SK-N-MC (cell line): Measurements from ENCODE around the gene TMEM250.
A peak's percentile ranks its signal among the peaks of the same experiment; 100 is the strongest.

ENCODE experiments used
- DNase-seq: peaks from one replicate; pipeline ENCODE4 v3.0.0-alpha.2; 2011; ENCODE audit warnings: low read depth, low spot score
- H3K27ac ChIP-seq: fragments of 200-600 bp; sonication (generic); 2 replicates; pipeline ENCODE4 v1.5.1; 2016; ENCODE audit warnings: mixed run types
- H3K36me3 ChIP-seq: fragments of 200-600 bp; sonication (generic); 2 replicates; pipeline ENCODE4 v1.6.1; 2017; ENCODE audit warnings: antibody characterized with exemption, low read length, mixed read lengths; ENCODE audit not compliant: insufficient read depth
- H3K4me3 ChIP-seq: fragments of 200-600 bp; sonication (generic); 2 replicates; pipeline ENCODE4 v1.5.1; 2016
- H3K9ac ChIP-seq: fragments of 200-600 bp; sonication (generic); 2 replicates; pipeline ENCODE4 v1.8.0; 2017; ENCODE audit warnings: mixed run types, mixed read lengths; ENCODE audit not compliant: insufficient read length
- H3K9me3 ChIP-seq: fragments of 200-600 bp; sonication (generic); 2 replicates; pipeline ENCODE4 v1.6.1; 2017; ENCODE audit warnings: low read depth, mild to moderate bottlenecking, antibody characterized with exemption, low read length, moderate library complexity, mixed read lengths
- EZH2 ChIP-seq: fragments of 200-600 bp; sonication (generic); IDR thresholded peaks from one replicate; pipeline ENCODE4 v1.6.1; 2017; ENCODE audit warnings: antibody characterized with exemption
- FOXP2 ChIP-seq: optimal IDR thresholded peaks from 2 replicates; pipeline ENCODE3; 2011; ENCODE audit warnings: mild to moderate bottlenecking, moderate library complexity; ENCODE audit not compliant: insufficient read depth; ENCODE audit errors: extremely low read length, control extremely low read depth
- POLR2AphosphoS5 ChIP-seq: IDR thresholded peaks from 2 replicates; pipeline ENCODE4 v1.6.1; 2012; ENCODE audit warnings: mild to moderate bottlenecking, low read depth, low read length, borderline replicate concordance

TMEM250 gene

DNA sequence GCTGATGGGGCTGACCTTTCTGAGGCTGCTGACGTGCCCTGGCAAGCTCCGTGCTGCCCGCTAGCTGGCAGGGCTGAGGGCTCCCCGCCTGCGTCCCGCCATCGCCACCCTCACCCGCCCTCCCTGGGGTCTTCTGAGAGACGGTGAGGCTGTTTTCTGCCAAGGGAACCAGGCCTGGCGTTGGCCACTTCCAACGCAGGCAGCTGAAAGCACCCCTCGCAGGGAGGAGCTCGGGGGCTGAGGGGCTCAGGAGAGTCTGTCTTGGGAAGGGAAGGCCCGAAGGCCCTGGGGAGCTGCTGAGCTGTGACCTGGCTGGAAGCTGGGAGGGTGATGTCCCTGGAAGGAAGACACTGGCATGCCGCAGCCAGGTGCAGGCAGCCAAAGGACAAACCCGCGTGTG, 9.8 kb upstream of the TMEM250 start:
- TF ChIP-seq EZH2 (no peak), POLR2AphosphoS5 (no peak), FOXP2 (no peak)
- H3K9ac ChIP-seq: no peak overlapping the region
- H3K36me3 ChIP-seq: no peaks in the 10 kb centered on the region
- no peak for DNase-seq
- H3K27ac ChIP-seq: no peak overlapping the region
- H3K9me3 ChIP-seq: no peaks in the 10 kb centered on the region
- no peak overlapping the region for H3K4me3 ChIP-seq

DNA sequence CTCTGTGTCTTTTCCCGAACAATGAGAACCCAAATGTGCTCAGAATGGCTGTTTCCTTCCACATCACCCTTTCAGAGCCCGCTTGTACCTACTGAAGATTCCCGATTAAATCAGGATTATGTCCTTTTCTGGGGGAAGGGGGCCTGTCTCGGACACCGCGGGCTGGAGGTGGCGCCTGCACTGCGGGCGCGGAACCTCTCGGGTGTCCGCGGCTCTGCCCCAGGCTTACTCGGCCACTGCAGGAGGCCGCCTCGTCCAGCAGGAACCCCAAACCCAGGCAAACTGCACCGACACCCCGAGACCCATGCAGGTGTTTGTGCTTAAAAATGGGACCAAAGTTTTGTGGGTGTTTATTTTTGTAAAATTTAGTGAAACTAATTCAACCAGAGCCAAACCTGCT, 8.6 kb upstream of the TMEM250 start:
- H3K9me3 ChIP-seq: no peaks in the 10 kb centered on the region
- no peaks in the 10 kb centered on the region for H3K36me3 ChIP-seq
- H3K9ac ChIP-seq: no peak overlapping the region
- no peak overlapping the region for H3K27ac ChIP-seq
- TF ChIP-seq EZH2: no peak
- no peak for TF ChIP-seq FOXP2
- TF ChIP-seq POLR2AphosphoS5: no peak
- no peak overlapping the region for H3K4me3 ChIP-seq
- DNase-seq: no peak

DNA sequence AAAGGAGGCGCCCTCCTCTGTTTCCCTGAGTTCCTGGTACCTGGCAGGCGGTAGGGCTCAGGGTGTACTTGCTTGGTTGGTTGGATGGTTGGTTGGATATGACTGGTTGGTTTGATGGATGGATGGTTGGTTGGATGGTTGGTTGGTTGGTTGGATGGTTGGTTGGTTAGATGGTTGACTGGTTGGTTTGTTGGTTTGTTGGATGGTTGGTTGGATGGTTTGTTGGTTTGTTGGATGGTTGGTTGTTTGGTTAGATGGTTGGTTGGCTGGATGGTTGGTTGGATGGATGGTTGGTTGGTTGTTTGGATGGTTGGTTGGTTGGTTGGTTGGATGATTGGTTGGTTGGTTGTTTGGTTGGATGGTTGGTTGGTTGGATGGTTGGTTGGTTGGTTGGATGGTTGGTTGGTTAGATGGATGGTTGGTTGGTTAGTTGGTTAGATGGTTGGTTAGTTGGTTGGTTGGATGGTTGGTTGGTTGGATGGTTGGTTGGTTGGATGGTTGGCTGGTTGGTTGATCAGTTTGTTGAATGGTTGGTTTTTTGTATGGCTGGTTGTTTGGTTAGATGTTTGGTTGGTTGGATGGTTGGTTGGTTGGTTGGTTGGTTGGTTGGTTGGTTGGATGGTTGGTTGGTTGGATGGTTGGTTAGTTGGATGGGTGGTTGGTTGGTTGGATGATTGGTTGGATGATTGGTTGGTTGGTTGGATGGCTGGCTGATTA, 6.5 kb upstream of the TMEM250 start:
- DNase-seq: no peak
- Histone ChIP-seq H3K27ac (no peak overlapping the region), H3K4me3 (no peak overlapping the region), H3K36me3 (no peaks in the 10 kb centered on the region), H3K9ac (no peak overlapping the region), H3K9me3 (no peaks in the 10 kb centered on the region)
- TF ChIP-seq FOXP2 (no peak), POLR2AphosphoS5 (no peak), EZH2 (no peak)

DNA sequence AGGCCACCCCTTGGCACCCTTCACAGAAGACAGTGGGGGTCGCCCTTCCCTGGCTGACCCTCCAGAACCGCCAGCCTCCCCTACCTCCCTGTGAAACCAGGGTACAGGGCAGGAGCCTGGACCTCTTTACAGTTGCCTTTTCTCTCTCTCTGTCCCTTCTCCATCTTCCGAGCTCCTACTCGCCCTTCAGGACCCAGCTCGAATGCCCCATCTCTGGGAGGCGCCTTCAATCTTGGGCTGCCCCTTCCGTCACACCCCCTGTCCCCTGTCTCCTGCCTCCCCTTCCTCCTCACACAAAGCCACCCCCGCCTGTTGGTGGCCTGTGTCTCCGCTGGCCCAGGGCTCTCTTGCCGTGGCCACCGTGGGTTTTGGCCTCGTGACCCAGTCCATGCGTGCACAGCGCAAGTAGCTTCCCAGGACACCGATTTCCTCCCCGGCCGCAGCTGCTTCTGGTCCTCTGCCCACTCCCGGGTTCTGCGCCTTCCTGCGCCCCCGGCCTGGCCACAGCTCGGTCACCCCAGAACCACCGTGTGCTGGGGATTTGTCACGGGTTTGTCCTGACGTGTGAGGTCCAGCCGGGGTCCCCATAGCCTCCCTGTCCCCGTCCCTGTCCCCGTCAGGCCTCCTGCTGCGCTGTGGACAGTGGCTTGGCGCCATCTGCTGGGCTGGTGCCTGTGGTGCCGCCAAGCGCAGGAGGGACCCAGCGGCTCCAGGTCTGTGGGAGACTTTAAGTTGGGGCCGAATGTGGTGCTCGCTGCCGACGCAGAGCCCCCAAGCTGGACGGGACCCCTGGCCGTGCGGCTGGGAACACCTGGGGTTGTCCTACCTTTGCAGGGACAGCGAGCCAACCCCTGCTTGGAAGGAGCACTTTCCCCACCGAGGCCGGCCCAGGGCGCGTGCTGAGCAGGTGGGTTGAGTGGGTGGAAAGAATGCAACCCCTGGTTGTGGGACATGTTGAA, 4.0 kb upstream of the TMEM250 start:
- no peak for DNase-seq
- Histone ChIP-seq H3K4me3 (no peak overlapping the region), H3K27ac (no peak overlapping the region), H3K9ac (no peak overlapping the region), H3K9me3 (no peaks in the 10 kb centered on the region), H3K36me3 (no peaks in the 10 kb centered on the region)
- TF ChIP-seq POLR2AphosphoS5: no peak
- TF ChIP-seq EZH2: no peak
- no peak for TF ChIP-seq FOXP2

DNA sequence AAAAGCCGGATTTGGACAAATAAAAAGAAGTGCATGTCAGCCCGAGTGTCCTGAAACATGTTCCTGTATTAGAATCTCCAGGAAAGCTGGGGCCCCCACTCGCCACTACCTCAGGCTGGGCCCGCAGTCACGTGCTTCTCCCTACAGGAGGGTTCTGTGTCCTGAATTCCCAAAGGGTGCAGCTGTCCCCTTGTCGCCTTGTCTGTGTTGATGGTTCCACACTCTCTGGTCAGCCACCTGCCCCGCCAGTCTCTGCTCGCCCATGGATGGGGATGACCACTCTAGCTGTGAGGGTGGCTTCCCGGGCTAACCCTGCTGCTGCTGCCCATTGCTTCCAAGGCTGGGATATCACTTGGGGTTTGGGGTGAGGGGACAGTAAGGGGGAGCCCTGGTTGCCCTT, 3.1 kb upstream of the TMEM250 start:
- Histone ChIP-seq H3K4me3 (no peak overlapping the region), H3K36me3 (no peaks in the 10 kb centered on the region; the same call in 1 of the 2 replicates), H3K9me3 (no peaks in the 10 kb centered on the region), H3K9ac (no peak overlapping the region), H3K27ac (no peak overlapping the region)
- no peak for TF ChIP-seq EZH2
- DNase-seq: no peak

DNA sequence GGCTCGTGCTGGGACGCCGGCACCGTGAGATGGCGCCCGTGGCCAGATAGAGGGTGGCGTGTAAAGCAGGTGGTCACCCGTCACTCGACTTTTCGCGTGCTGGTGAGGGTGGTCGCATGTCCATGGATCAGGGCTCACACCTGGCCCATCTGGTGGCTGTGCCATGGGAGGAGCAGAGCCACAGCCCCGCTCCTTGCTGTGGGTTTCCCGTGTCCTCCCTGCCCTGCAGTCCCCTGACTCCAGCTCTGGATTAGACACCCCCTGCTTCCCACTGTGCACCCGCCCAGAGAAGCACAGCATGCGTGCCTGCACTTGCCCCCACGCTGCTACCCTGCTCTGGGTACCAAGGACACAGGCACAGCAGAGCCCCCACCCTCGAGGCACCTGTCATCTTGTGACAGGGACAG, 1.8 kb upstream of the TMEM250 start:
- peaks cover 11% of the 10 kb centered on the region; the same call in 1 of the 2 replicates for H3K36me3 ChIP-seq
- TF ChIP-seq EZH2 (no peak), POLR2AphosphoS5 (0 out of 2 replicates have a peak, but pooled peaks have one; percentile 2)
- H3K9ac ChIP-seq: no peak overlapping the region
- H3K27ac ChIP-seq: no peak overlapping the region
- H3K4me3 ChIP-seq: no peak overlapping the region
- H3K9me3 ChIP-seq: no peaks in the 10 kb centered on the region
- no peak for DNase-seq

DNA sequence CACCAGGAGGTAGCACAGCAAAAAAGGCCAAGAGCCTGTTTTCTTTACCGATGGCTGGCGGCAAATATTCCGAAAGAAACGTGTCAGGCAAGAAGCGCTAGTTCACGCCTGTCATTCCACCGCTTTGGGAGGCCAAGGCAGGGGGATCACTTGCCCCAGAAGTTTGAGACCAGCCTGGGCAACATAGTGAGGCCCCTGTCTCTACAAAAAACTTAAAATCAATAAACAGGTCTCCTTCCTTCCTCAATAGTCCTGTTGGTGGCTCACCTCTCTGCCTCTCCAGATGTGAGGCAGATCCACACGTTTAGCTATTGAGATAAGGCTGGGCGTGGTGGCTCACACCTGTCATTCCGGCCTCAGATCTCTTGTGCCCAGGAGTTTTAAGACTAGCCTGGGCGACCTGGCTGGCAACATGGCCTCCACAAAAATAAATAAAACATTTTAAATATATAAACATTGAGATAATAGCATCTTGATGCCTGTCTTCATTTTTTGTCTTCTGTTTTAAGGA, 1.3 kb upstream of the TMEM250 start:
- DNase-seq: no peak
- TF ChIP-seq POLR2AphosphoS5: no peak
- TF ChIP-seq EZH2: no peak
- no peak for TF ChIP-seq FOXP2
- peaks cover 15% of the 10 kb centered on the region; the same call in 1 of the 2 replicates for H3K36me3 ChIP-seq
- H3K4me3 ChIP-seq: peak overlapping the region; percentile 95
- peak overlapping the region; percentile 94 for H3K9ac ChIP-seq
- H3K27ac ChIP-seq: 0 out of 2 replicates have a peak overlapping the region, but pooled peaks have one; percentile 25
- no peaks in the 10 kb centered on the region for H3K9me3 ChIP-seq

DNA sequence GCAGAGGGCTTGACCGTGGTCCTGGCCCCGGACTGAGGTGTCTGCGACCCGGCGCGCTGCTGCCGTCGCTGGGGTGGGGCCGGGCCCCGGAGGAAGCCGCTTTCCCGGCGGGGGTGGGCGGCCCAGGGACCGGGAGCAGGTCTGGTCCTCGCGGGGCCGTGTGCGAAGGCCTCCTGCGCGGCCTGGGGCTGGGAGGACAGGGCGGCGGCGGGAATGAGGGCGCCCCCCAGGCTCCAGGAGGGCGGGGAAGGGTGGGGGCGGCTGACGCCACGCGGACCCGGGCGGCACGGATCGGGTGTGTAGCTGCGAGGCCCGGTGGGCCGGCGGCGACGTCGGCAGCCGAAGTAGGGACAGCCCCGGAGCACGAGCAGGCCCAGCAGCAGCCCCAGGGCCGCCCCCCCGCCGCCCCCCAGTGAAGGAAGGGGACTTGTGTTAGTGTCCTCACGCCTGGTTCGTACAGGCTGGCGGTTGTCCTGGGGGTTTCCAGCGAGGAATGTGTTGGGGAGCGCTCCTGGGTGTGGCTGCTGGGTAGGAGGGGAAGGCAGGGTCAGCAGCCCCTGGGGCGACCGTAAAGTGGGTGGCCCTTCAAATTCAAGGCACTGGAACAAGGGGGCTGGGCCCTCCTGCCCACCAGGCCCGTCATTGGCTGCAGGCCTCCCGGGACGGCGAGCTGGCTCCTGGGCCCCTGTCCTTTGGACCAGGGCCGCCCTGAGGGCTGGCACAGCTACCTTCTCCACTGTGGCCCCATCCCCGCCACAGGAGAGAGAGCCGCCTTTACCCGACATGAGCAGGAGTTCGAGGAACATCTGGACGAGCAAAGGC, 597 bp upstream of the TMEM250 start:
- Histone ChIP-seq H3K9me3 (no peaks in the 10 kb centered on the region), H3K4me3 (peak overlapping the region; percentile 95), H3K36me3 (peaks cover 15% of the 10 kb centered on the region; the same call in 1 of the 2 replicates), H3K9ac (peak overlapping the region; percentile 94), H3K27ac (peak overlapping the region; percentile 67)
- no peak for DNase-seq
- TF ChIP-seq POLR2AphosphoS5: no peak
- TF ChIP-seq EZH2: no peak
- TF ChIP-seq FOXP2: no peak
